ENCODE measurements around the gene ITPR2. TPM values are rescaled to one million over a fixed set of nuclear protein-coding genes. Genes with fewer than 3 reads are reported as not detected.

The ITPR2 gene
- total RNA-seq, 1 experiment from 2014 or later = 4.9 TPM

DNA sequence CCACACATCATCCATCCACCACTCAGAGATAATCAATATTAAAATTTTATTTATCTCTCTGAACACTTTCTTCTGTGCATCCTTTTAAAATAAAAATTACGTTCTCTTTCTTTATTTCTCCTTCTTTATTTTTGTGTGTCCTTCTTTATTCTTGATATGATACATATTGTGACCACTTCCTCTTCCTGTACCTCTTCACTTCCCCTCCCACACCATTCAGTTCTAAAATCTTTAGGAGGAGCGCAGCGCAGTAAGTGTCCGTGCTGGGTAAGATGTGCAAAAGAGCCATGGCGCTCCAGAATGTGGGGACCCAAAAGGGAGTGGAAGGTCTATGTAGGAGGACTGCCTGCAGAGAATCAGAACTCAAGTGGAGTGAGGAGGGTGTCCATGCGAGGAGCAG is 256.7 kb downstream of the ITPR2 start:
- no peak for DNase-seq (ENCODE audit: low read depth)

DNA sequence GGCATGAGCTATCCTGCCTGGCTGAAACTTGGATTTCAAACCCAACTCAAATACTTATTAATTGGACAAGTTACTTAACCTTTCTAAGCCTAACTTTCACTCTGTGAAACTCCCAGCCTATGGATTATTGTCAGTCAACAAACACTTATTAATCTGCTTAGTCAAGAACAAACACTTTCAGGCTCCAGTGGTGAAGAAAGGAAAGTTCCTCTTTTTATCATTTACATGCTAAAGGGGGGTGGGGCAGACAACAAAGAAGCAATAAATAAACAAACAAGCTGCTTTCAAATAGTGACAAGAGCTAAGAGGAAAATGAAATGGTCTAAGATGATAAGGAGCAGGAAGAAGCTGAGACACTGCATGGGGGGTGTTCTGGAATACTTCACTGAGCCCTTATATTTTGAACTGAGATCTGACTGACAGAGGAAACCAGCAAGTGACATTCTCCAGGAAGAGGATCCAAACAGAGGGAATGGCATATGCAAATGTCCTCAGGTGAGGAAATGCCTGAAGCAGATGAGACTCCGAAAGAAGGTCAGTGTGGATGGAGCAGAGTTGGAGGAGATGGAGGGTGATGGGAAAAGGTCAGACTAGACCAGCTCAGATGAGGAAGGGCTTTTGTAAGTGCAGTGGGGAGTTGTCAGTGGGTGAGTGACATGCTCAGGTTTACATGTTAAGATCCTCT is 259.6 kb downstream of the ITPR2 start:
- no peak for DNase-seq (ENCODE audit: low read depth)

DNA sequence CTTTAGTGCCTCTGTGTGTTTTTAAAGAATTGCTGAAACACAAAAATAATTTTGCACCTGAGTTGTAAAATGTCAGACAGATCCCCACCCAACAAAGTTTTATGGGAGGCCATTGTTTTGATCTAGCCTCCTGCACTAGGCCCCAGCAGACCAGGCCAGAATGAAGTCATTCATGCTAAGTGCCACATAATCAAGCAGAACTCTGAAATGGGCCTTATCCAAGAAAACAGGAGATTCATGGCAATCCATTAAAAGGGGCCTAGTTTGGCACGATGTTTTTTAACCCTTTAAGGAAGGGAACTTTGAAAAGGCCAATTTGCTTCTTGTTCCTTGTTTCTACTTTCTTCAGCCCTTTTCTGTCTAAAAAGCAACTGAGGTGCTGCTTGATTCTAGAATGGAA is 260.9 kb downstream of the ITPR2 start:
- no peak for DNase-seq (ENCODE audit: low read depth)

DNA sequence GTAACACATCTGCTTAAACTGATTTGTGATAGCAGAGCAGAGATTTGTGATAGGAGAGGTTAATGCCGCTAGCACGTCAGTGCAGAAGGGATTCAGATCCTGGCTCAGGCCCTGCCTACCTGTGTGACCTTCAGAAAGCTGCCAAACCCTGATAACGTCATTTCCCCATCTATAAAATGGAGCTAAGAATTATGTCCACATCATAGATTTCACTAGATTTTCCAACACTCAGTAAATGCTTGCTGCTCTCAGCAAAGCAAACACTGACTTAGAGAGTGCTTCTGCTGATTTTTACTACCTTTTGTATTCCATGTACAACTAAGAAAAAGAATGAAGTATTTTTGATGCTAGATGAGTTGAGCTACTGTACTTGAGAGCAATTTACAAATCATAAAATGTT is 261.4 kb downstream of the ITPR2 start:
- no peak for DNase-seq (ENCODE audit: low read depth)

DNA sequence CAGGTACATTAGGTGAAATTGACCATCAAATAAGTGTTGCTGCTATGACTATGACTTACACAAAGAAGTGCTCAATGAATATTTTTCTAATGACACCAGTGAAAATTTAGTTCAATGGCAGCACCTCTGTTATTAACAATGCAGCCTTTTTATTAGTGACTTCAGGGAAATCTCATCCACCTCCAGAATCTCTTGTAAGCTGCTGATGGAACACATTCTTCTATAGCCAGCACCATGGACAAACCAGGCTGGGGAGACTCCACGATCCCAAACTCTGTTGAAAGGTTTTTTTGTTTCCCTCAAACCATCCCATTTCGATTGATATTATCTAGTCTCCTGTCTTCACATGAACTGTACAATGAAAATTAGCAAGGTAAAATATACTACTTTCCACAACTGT is 265.9 kb downstream of the ITPR2 start:
- no peak for DNase-seq (ENCODE audit: low read depth)

DNA sequence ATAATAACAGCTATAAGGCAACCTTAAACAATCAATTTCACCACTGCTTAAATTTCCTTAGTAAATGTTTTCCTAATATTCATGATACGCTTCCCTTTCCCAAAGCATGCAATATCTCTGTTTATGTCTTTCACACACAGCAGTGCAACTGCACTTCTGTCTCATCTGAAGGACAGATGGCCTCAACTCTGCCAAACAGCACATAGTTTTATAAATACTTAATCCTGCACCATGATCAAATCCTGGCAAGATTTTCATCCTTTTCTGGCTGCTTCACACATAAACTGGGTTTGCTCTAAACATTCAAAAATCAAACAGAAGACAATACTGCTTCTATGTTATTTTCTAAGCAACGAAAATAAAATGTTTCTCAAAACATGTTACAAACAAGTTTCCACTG is 266.3 kb downstream of the ITPR2 start:
- DNase-seq (ENCODE audit: low read depth) = no peak

DNA sequence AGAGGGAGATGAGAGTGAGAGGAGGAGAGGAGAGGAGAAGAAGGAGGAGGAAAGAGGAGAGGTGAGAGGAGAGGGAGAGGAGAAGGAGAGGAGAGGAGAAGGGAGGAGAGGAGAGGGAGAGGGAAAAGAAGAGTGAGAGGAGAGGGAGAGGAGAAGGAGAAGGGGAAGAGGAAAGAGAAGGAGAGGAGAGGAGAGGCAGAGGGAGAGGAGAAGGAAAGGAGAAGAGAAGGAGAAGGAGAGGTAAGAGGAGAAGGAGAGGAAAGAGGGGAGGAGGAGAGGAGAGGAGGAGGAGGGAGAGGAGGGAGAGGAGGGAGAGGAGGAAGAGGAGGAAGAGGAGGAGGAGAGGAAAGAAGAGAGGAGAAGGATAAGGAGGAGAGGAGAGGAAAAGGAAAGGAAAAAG is 266.8 kb downstream of the ITPR2 start:
- no peak for DNase-seq (ENCODE audit: low read depth)

DNA sequence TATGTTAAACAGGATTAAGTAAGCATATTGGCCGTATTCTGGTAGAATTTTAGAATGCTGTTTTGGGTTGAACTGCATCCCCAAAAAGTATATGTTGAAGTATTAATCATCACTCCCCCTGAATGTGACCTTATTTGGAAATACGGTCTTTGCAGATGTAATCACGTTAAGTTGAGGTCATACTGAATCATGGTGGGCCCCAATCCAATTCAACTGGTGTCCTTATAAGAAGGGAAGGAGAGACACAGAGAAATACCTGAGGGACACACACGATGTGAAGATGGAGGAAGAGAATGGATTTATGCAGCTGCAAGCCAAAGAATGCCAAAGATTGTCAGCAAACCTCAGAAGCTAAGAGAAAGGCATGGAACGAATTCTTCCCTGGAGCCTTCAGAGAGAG is 268.6 kb downstream of the ITPR2 start:
- peak; percentile 27 for DNase-seq (ENCODE audit: low read depth)

DNA sequence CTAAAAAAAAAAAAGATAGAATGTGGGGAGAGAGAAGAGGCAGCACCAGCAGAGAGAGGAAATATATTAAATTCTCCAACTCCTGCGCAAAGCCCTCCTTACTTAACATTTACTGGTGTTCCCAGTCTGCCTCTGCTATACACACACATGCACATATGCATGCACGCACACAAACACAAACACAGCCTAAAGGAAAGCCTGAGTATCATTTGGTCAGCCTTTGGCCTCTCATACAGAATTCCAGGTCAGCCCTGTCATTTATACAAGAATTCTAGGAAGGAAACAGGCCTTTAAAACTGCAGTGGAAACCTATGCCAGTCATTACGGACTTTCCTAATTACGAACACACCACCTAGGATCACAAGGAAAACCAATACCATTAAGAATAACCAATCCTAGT is 269.4 kb downstream of the ITPR2 start:
- no peak for DNase-seq (ENCODE audit: low read depth)

DNA sequence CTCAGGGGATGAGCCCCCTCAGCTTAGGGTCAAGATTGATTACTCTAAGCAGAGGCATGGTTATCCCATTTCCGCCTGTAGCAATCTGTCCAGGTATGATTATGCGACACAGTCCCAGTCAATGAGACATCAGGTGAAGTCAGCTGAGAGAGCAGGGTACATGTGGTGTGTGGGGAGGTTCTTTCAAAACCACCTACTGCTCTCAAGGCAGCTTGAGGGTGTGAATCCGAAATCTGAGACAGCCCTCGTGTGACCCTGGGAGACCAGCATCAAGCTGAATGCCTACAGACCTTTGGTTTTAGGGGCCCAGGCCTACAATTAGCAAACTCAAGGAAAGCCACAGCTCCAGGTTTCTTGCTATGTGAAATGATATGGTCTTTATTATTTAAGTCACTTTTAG is 275.7 kb downstream of the ITPR2 start:
- no peak for DNase-seq (ENCODE audit: low read depth)

DNA sequence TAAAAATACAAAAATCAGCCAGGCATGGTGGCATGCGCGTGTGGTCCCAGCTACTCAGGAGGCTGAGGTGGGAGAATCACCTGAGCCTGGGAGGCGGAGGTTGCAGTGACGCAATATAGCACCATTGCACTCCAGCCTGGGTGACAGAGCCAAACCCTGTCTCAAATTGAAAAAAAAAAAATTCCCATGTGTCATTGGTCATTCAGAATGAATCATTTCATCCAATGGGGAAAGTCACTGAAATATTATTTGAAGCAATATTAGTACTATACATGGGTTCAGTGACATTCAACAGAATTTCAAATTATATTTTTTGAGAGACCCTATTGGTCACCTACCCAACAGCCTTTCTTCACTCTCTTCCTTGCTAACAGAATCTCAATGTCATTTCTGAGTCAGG is 276.1 kb downstream of the ITPR2 start:
- DNase-seq (ENCODE audit: low read depth) = no peak

DNA sequence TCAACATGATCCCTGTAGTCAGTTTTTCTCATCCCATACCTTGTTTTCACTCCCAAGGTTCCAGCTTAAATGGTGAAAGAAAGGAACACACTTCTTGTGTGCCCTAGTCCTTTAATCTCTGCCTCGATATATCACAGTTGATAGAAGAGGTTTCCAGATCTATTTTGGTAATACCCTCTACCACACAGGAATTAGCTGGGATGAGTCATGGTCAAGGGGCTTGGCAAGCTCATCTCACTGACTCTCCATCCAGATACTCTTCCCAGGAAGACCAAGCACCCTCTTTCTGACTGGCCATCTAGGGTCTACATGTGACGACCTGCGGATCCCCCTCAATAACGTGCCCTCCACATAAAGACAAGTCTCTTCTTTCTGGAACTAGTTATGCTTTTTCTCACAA is 277.9 kb downstream of the ITPR2 start:
- peak; percentile 34 for DNase-seq (ENCODE audit: low read depth)

DNA sequence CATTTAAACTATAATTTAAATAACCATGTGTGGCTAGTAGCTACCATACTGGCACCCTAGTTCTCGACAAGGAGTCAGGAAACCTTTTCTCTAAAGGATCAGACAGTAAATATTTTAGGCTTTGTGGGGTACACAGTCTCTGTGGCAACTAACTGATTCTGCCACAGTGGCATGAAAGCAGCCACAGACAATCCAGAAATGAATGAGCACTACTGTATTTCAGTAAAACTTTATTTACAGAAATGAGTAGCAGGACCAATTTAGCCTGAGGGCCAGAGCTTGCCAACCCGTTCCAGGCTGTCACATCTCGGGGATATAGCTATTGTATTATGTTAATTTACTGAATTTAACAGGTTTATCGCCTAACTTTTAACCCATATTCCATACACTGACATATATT is 278.7 kb downstream of the ITPR2 start:
- DNase-seq (ENCODE audit: low read depth) = no peak

DNA sequence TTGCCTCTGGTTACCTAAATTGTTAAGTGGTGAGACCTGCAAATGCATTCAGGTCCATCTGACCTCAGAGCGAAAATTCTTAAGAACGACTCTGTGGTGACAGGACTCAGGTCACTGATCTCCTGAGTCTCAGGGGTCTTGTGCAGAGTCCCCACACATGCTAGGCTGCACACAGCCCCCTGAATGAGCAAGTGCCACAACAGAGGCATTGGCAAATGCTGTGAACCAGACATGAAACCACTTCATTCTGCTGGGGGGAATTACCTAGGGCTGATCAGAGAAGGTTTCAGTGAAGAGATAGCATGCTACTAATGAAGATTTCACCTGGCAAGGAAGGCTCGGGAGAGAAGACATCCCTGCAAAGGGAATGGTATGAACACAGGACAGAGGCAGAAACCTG is 281.6 kb downstream of the ITPR2 start:
- no peak for DNase-seq (ENCODE audit: low read depth)

DNA sequence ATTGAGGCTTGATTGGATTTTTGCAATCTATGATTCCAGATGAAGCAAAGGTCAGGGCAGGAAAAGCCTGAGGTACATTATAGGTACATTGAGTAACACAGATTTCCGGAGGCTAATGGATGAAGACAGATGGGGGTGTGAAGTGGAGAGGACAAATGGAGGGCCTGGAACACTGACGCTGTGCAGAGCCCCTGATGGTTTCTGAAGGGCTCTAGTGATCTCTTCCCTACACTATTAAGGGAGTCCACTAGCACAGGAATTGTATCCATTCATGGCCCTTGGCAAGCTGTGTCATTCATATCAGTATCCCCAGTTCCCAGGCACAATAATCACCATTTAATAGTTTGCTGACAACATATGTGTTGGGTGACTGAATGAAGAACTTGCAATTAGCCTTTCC is 284.8 kb downstream of the ITPR2 start:
- no peak for DNase-seq (ENCODE audit: low read depth)

DNA sequence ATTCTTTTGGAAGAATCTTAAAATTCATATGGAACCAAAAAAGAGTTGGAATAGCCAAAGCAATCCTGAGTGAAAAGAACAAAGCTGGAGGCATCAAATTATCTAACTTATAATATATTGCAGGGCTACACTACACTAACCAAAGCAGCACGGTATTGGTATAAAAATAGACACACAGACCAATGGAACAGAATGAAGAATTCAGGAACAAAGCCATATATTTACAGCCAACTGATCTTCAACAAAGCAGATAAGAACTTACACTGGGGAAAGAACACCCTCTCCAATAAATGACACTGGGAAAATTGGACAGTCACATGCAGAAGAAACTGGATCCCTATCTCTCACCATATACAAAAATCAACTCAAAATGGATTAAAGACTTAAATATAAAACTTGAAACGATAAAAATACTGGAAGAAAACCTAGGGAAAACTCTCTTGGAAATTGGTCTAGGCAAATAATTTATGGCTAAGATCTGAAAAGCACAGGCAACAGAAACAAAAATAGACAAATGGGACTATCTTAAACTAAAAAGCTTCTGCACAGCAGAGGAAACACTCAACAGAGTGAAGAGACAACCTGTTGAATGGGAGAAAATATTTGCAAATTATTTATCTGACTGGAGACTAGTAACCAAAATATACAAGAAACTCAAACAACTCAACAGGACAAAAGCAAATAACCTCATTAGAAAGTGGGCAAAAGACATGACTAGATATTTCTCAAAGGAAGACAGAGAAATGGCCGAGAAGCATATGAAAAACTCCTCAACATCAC is 286.3 kb downstream of the ITPR2 start:
- no peak for DNase-seq (ENCODE audit: low read depth)

DNA sequence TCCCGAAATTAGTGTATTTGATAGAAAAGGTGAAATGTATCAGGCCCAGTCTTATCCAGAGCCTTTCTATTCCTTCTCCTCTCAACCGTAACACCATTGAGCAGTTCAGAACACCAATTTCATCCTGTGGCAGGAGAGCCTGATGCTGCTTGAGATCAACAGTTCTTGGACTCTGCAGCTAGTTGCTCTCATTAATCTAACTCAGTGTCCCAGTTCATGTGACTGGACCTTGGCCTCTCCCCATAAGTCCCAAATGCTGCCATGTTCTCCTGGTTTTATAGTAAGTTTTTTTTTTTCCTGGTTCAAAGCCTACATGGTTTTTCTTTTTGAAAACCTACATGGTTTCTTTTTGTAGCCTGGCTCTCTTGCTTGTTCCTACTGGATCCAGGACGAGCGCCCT is 293.9 kb downstream of the ITPR2 start:
- no peak for DNase-seq (ENCODE audit: low read depth)

DNA sequence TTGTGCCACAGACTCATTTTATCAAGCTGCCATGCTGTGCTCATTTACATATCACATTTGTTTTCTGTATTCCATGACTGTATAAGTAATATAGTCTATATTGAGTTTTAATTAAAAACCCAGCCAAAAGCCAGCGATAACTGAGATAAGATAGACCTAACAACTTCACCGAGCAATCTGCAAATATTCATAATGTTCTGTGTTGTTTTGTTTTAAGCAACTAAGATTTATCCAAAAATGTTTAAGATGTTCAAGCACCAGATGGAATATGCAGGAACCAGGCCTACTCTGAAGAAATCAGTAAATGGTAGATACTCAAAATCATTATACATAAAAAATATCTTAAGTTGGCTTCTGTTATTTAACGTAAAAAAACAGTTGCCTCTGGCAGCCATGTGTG is 295.3 kb downstream of the ITPR2 start:
- no peak for DNase-seq (ENCODE audit: low read depth)

DNA sequence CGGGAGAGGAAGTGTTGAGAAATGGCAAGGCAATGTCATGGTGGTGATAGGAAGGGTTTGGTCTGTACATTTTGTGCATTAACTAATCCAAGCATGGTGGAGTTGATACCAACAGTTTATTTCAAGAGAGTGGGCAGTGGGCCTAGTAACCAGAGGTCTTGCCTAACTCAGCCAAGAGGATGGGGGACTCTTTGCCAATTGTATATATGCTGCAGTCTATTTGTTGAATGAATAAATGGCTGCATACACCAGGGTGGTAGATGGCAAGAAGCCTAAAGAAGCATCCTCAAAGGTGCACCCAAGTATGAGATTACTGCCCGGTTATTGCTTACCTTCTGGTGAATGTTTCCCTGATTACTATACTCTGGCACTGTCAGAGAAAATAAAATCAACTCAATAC is 295.9 kb downstream of the ITPR2 start:
- no peak for DNase-seq (ENCODE audit: low read depth)

DNA sequence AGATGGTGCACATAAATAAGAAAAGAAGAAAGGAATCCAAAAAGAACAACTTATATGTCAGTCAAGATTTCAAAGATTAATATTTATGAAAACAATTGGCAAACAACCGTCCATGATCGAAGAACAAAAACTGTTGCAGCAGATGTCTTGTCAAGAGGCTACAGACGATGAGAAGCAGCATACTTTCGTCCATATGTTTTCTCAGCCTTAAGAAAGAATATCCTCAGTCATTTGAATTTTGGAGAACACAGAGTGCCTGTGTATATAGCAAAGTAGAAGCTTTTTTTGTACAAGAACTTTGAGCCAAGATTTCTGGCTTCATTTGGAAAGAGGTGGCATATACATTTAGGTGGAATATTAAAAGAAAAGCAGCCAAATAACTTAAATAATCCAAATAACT is 297.2 kb downstream of the ITPR2 start:
- DNase-seq (ENCODE audit: low read depth) = no peak

DNA sequence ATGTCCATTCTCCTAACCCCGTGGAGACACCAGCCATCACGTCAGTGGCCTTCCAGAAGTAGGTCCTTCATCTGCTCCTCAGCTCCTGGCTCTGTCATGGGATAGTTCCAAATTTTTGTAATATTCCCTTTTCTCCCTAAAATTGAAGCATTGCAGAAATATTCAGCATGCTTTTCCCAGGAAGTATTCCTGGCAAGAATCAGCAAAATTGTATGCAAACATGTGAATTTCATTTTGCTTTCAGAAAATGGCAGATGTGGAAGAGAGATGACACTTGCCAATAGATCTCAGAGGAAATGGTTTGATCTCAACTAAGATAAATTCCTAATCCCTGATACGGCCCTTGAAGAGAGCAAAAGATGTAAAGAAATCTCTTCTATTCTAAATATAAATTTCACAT is 298.9 kb downstream of the ITPR2 start:
- DNase-seq (ENCODE audit: low read depth) = no peak

DNA sequence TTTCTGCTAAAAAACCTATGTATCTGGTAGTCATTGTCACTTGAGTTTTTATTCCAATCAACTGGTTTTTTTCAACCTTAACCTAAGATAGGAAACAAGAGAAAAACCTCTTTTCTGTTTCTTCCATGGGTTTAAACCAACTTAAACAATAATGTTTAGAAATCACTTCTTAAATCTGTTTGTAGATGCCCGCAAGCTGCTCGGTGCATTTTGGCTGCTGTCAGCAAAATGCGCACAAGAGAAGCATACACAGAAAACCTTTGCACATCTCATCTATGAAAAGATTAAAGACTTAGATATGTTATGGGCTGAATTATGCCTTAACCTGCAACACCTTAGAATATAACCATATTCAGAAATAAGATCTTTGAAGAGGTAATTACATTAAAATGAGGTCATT is 299.8 kb downstream of the ITPR2 start:
- DNase-seq (ENCODE audit: low read depth) = no peak

DNA sequence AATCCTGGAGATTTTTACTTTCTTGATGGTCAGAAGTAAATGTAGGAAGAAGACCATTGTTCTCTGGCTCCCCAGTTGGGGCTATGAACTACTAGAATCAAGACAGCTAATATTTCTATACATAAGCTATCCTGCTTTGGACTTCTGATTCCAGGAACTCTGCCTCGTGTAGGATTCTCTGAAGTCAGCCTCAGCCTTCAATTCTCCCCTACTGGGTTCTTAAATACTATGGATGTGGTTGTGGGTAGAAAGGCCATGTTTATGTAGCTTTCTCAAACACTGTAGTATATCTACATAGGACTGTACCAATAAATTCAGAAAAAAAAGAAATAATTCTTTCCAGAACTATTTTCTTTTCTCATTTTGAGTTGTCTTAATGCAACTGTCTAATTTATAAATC is 302.5 kb downstream of the ITPR2 start:
- no peak for DNase-seq (ENCODE audit: low read depth)
